ENCODE results near the gene SRF. TPM values are rescaled to one million over a fixed set of nuclear protein-coding genes. Genes with fewer than 3 reads are reported as not detected.

Gene SRF
- total and polyA plus RNA-seq, 2 donors (not counting 1 experiment from before 2014, with no cell fraction given), result 16.0 to 32.3 TPM

- Histone ChIP-seq H3K9me3 (ENCODE audit: control insufficient read depth, insufficient read depth, low read depth, low read length) (no peaks in the 10 kb centered on the region), H2AFZ (ENCODE audit: low read length) (no peak overlapping the region), H3K4me2 (ENCODE audit: extremely low read depth, insufficient read depth, low read length) (no peak overlapping the region), H3K9ac (ENCODE audit: insufficient read depth, low read length) (no peak overlapping the region), H4K20me1 (ENCODE audit: control insufficient read depth, extremely low read depth, insufficient read depth, low read length) (no peaks in the 10 kb centered on the region), H3K4me1 (ENCODE audit: control insufficient read depth, extremely low read depth, insufficient read depth, low read length) (peaks cover 2% of the 10 kb centered on the region), H3K36me3 (ENCODE audit: control insufficient read depth, insufficient read depth, low read length) (peaks cover 5% of the 10 kb centered on the region), H3K27ac (ENCODE audit: insufficient read depth, low read length) (no peak overlapping the region), H3K4me3 (replicated peaks in 1 of 4; ENCODE audit: control extremely low read depth in 1 of 4, insufficient read depth in 1 of 4, low read depth in 3 of 4, low read length in 4 of 4) (no peak overlapping the region), H3K79me2 (ENCODE audit: control insufficient read depth, insufficient read depth, low read length) (no peaks in the 10 kb centered on the region), H3K27me3 (ENCODE audit: control insufficient read depth, insufficient read depth, low read length) (no peaks in the 10 kb centered on the region)
- DNase-seq (ENCODE audit: low read depth in 2 of 2), result no peak
- TF ChIP-seq CTCF (conservative IDR thresholded peaks at IDR 0.05 in 1 of 2, IDR thresholded peaks at IDR 0.05 in 1 of 2; ENCODE audit: low read depth in 1 of 2, low read length in 2 of 2) (no peak), EZH2 (IDR thresholded peaks at IDR 0.05; ENCODE audit: low read length, missing control alignments) (no peak)
Measured at GRCh38 chr6:43146709-43147688, 24.1 kb upstream of the SRF start.

GRCh38 chr6:43147691-43148477 is 23.2 kb upstream of the SRF start:
- no peak for DNase-seq (ENCODE audit: low read depth in 2 of 2)
- H3K27me3 ChIP-seq (ENCODE audit: control insufficient read depth, insufficient read depth, low read length), result no peaks in the 10 kb centered on the region
- H3K4me1 ChIP-seq (ENCODE audit: control insufficient read depth, extremely low read depth, insufficient read depth, low read length), result peaks cover 2% of the 10 kb centered on the region
- H3K36me3 ChIP-seq (ENCODE audit: control insufficient read depth, insufficient read depth, low read length), result peaks cover 5% of the 10 kb centered on the region
- H3K27ac ChIP-seq (ENCODE audit: insufficient read depth, low read length), result no peak overlapping the region
- H4K20me1 ChIP-seq (ENCODE audit: control insufficient read depth, extremely low read depth, insufficient read depth, low read length), result no peaks in the 10 kb centered on the region
- H2AFZ ChIP-seq (ENCODE audit: low read length), result no peak overlapping the region
- no peak overlapping the region for H3K4me3 ChIP-seq (replicated peaks in 1 of 4; ENCODE audit: control extremely low read depth in 1 of 4, insufficient read depth in 1 of 4, low read depth in 3 of 4, low read length in 4 of 4)
- no peak for TF ChIP-seq EZH2 (IDR thresholded peaks at IDR 0.05; ENCODE audit: low read length, missing control alignments)
- TF ChIP-seq CTCF (conservative IDR thresholded peaks at IDR 0.05 in 1 of 2, IDR thresholded peaks at IDR 0.05 in 1 of 2; ENCODE audit: low read depth in 1 of 2, low read length in 2 of 2), result no peak
- no peaks in the 10 kb centered on the region for H3K9me3 ChIP-seq (ENCODE audit: control insufficient read depth, insufficient read depth, low read depth, low read length)
- no peak overlapping the region for H3K9ac ChIP-seq (ENCODE audit: insufficient read depth, low read length)
- no peak overlapping the region for H3K4me2 ChIP-seq (ENCODE audit: extremely low read depth, insufficient read depth, low read length)
- no peaks in the 10 kb centered on the region for H3K79me2 ChIP-seq (ENCODE audit: control insufficient read depth, insufficient read depth, low read length)

GRCh38 chr6:43149265-43149664 is 21.8 kb upstream of the SRF start:
- DNase-seq (ENCODE audit: low read depth in 2 of 2), result peak in 1 of 2 donors; percentile 57
- Histone ChIP-seq H3K36me3 (ENCODE audit: control insufficient read depth, insufficient read depth, low read length) (peaks cover 5% of the 10 kb centered on the region), H3K9me3 (ENCODE audit: control insufficient read depth, insufficient read depth, low read depth, low read length) (no peaks in the 10 kb centered on the region), H3K79me2 (ENCODE audit: control insufficient read depth, insufficient read depth, low read length) (no peaks in the 10 kb centered on the region), H3K4me3 (replicated peaks in 1 of 4; ENCODE audit: control extremely low read depth in 1 of 4, insufficient read depth in 1 of 4, low read depth in 3 of 4, low read length in 4 of 4) (no peak overlapping the region), H3K27ac (ENCODE audit: insufficient read depth, low read length) (no peak overlapping the region), H2AFZ (ENCODE audit: low read length) (no peak overlapping the region), H3K9ac (ENCODE audit: insufficient read depth, low read length) (no peak overlapping the region), H4K20me1 (ENCODE audit: control insufficient read depth, extremely low read depth, insufficient read depth, low read length) (no peaks in the 10 kb centered on the region), H3K27me3 (ENCODE audit: control insufficient read depth, insufficient read depth, low read length) (no peaks in the 10 kb centered on the region), H3K4me2 (ENCODE audit: extremely low read depth, insufficient read depth, low read length) (no peak overlapping the region), H3K4me1 (ENCODE audit: control insufficient read depth, extremely low read depth, insufficient read depth, low read length) (no peaks in the 10 kb centered on the region)
- TF ChIP-seq EZH2 (IDR thresholded peaks at IDR 0.05; ENCODE audit: low read length, missing control alignments), result no peak
- TF ChIP-seq CTCF (conservative IDR thresholded peaks at IDR 0.05 in 1 of 2, IDR thresholded peaks at IDR 0.05 in 1 of 2; ENCODE audit: low read depth in 1 of 2, low read length in 2 of 2), result no peak
